Measurements from ENCODE around the gene SBF2. TPM values are rescaled to one million over a fixed set of nuclear protein-coding genes. Genes with fewer than 3 reads are reported as not detected.

Gene SBF2
- total RNA-seq, 1 donor from 2014 or later = 34.5 TPM

DNA sequence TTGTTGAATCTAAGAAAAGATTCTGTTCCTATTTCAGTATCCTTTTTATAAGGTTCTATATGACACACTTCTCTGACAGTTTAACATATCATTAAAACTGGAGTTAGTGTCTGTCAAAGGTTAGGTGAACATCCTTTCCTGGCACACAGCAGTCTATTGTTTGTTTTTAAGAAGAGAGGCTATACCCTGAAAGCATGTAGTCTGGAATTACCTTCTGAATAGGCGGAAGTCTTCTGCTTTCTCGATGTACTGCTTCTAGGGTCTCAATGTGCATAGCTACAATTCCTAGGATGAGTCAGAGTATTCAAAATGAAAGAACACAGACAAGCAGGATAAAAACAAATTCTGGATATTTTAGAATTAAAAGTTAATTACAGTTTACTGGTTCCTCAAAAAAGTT is 441.6 kb downstream of the SBF2 start:
- no peak overlapping the region for H3K27ac ChIP-seq
- no peaks in the 10 kb centered on the region for H3K4me1 ChIP-seq
- intact Hi-C loops (cut with DNase I) = no loop called here
- H3K9me3 ChIP-seq = no peaks in the 10 kb centered on the region
- no peaks in the 10 kb centered on the region for H3K27me3 ChIP-seq
- H3K36me3 ChIP-seq = peaks cover 14 to 33% of the 10 kb centered on the region in 2 donors
- DNase-seq (ENCODE audit: low spot score in 2 of 2) = no peak
- no peak overlapping the region for H3K4me3 ChIP-seq
- TF ChIP-seq, protein P1, sequence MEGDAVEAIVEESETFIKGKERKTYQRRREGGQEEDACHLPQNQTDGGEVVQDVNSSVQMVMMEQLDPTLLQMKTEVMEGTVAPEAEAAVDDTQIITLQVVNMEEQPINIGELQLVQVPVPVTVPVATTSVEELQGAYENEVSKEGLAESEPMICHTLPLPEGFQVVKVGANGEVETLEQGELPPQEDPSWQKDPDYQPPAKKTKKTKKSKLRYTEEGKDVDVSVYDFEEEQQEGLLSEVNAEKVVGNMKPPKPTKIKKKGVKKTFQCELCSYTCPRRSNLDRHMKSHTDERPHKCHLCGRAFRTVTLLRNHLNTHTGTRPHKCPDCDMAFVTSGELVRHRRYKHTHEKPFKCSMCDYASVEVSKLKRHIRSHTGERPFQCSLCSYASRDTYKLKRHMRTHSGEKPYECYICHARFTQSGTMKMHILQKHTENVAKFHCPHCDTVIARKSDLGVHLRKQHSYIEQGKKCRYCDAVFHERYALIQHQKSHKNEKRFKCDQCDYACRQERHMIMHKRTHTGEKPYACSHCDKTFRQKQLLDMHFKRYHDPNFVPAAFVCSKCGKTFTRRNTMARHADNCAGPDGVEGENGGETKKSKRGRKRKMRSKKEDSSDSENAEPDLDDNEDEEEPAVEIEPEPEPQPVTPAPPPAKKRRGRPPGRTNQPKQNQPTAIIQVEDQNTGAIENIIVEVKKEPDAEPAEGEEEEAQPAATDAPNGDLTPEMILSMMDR (IDR thresholded peaks at IDR 0.05) = no peak

DNA sequence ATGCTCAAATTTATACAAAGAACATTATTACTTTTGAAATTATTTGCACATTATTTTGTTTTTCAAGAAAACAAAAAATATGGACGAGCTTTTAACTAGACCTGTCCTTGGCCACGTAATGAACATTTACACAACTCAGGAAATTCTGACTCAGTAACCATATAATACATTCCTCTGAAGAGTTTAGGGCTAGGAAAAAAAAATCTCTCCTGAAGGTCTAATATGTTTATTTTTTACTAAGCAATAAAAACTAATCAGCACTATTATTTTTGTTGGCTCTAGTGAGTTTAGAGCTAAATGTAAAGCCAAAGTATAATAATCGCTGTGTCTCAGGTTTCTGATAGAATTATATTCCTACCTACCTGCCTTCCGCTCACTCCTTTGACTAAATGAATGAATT is 442.7 kb downstream of the SBF2 start:
- TF ChIP-seq, protein P1 (IDR thresholded peaks at IDR 0.05) = no peak
- H3K27me3 ChIP-seq = no peaks in the 10 kb centered on the region
- H3K4me1 ChIP-seq = no peaks in the 10 kb centered on the region
- no peak overlapping the region for H3K4me3 ChIP-seq
- no peak for DNase-seq (ENCODE audit: low spot score in 2 of 2)
- H3K36me3 ChIP-seq = peaks cover 11 to 38% of the 10 kb centered on the region in 2 donors
- no peaks in the 10 kb centered on the region for H3K9me3 ChIP-seq
- intact Hi-C loops (cut with DNase I) = no loop called here
- H3K27ac ChIP-seq = no peak overlapping the region

DNA sequence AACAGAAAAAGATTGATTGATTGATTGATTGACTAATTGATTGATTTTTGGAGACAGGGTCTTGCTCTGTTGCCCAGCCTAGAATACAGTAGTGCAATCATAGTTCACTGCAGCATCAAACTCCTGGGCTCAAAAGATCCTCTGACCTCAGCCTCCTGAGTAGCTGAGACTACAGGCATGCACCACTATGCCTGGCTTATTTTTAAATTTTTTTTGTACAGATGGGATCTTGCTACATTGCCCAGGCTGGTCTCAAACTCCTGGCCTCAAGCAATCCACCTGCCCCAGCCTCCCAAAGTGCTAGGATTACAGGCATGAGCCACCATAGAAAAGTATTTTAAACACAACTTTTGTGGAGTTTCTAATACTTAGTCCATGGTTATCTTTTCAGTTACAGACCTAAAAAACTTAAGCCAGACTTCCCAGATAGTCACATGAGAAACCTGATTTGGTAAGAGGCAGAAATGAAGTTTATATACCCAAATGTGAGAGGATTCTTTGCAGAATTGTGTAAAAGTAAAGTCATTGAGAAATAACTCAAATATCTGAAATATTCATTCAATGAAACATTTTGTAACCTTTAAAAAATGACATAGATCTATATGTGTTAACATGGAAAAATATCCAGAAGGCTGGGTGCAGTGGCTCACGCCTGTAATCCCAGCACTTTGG is 443.7 kb downstream of the SBF2 start:
- H3K4me3 ChIP-seq = no peak overlapping the region
- H3K36me3 ChIP-seq = peaks cover 2 to 38% of the 10 kb centered on the region in 2 donors
- no peaks in the 10 kb centered on the region for H3K4me1 ChIP-seq
- TF ChIP-seq, protein P1 (IDR thresholded peaks at IDR 0.05) = no peak
- intact Hi-C loops (cut with DNase I) = no loop called here
- no peaks in the 10 kb centered on the region for H3K27me3 ChIP-seq
- no peaks in the 10 kb centered on the region for H3K9me3 ChIP-seq
- no peak overlapping the region for H3K27ac ChIP-seq
- DNase-seq (ENCODE audit: low spot score in 2 of 2) = no peak

DNA sequence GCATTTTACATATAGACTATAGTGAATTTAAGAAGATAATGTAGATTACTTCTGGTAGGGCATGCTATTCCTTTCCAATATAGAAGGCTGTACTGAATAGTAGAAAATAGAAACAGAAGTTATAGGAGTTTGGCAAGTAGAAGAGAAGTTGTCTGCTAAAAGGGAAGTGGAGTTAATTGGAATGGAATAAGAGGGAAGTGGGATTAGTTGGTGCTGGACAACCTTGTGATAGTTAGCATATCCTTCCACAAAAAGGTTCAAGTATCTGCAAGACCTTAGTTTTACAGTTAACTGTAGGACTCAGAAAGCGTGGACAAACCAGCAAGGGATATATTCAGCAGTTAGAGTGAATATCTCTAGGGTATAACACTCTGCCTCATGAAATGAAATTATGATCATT is 444.6 kb downstream of the SBF2 start:
- TF ChIP-seq, protein P1 (IDR thresholded peaks at IDR 0.05) = no peak
- intact Hi-C loops (cut with DNase I) = no loop called here
- no peaks in the 10 kb centered on the region for H3K9me3 ChIP-seq
- no peaks in the 10 kb centered on the region for H3K27me3 ChIP-seq
- H3K4me3 ChIP-seq = no peak overlapping the region
- no peaks in the 10 kb centered on the region for H3K4me1 ChIP-seq
- H3K27ac ChIP-seq = no peak overlapping the region
- DNase-seq (ENCODE audit: low spot score in 2 of 2) = no peak
- H3K36me3 ChIP-seq = peaks cover 0 to 34% of the 10 kb centered on the region in 2 donors

DNA sequence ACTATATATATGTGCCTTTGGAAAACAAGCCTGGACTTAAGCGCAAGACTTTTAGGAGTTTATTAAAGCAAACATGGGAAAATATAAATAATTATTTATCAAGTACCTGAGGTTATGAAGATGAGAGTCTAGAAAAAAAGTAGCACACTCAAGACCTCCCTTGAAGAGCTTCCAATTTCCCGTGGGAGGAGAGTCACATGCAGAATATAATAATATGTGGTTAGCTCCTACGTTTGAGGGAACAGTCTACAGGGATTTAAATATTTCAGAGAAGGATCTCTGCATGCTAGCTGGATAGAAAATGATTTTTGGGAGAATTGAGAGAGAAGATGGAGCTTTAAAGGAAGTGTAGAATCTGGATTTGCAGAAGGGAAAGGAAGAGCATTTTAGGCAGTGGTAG is 446.4 kb downstream of the SBF2 start:
- no peaks in the 10 kb centered on the region for H3K4me1 ChIP-seq
- DNase-seq (ENCODE audit: low spot score in 2 of 2) = no peak
- H3K27ac ChIP-seq = no peak overlapping the region
- H3K27me3 ChIP-seq = no peaks in the 10 kb centered on the region
- no peaks in the 10 kb centered on the region for H3K9me3 ChIP-seq
- TF ChIP-seq, protein P1 (IDR thresholded peaks at IDR 0.05) = no peak
- H3K4me3 ChIP-seq = no peak overlapping the region
- intact Hi-C loops (cut with DNase I) = no loop called here
- H3K36me3 ChIP-seq = peaks cover 3 to 35% of the 10 kb centered on the region in 2 donors

DNA sequence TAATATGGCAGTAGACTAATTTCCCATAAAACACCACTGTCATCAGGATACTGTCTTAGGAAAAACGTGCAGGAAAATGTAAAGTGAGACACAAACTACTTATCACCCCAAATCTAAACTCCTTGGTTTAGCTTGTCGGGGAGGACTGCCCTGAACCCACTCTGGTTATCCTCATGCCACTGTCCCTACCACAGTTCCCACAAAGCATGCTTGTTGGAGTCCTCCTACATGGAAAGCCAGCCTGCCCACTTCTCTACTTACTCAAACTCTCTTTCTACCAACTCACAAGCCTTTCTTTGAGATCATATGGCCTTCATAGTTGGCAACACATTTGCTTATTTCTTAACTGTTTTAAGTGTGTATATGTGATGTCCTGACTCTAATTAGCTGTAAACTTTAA is 451.1 kb downstream of the SBF2 start:
- no peak overlapping the region for H3K27ac ChIP-seq
- no peaks in the 10 kb centered on the region for H3K27me3 ChIP-seq
- no peak overlapping the region for H3K4me3 ChIP-seq
- intact Hi-C loops (cut with DNase I) = no loop called here
- no peaks in the 10 kb centered on the region for H3K9me3 ChIP-seq
- TF ChIP-seq, protein P1 (IDR thresholded peaks at IDR 0.05) = no peak
- no peaks in the 10 kb centered on the region for H3K4me1 ChIP-seq
- peaks cover 22 to 49% of the 10 kb centered on the region in 2 donors for H3K36me3 ChIP-seq
- DNase-seq (ENCODE audit: low spot score in 2 of 2) = no peak
